Activated CD4-positive, CD25-positive, alpha-beta regulatory T cell (primary cell): ENCODE data around the gene GYPB.
"Not testable (repeated sequence)": the region's sequence is repeated elsewhere in the genome, so short reads cannot be mapped to it uniquely, and the experiment has no call there.

Experiments used
- DNase-seq, 4 experiments: peaks; one replicate each; lab custom pipeline; 2025; lab: John Stamatoyannopoulos, UW

GYPB gene

DNA sequence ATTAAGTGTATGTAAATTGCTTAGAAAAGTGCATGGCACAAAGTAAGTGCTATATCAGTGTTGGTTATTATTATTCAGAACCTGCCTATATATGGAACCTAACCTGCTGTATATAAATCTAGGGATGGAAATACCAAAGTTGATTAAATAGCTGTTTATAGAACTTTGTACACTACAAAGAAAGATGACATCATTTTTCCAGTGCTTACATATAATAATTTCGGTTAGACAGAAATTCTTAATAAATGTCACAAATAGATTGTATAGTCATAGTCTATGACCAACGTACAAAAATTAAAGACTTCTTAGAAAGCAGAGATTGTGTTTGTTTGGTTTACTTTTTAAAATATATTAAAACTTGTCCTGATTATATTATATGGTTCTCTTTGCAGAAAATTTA, 4.4 kb downstream of the GYPB start:
- no peak for DNase-seq

DNA sequence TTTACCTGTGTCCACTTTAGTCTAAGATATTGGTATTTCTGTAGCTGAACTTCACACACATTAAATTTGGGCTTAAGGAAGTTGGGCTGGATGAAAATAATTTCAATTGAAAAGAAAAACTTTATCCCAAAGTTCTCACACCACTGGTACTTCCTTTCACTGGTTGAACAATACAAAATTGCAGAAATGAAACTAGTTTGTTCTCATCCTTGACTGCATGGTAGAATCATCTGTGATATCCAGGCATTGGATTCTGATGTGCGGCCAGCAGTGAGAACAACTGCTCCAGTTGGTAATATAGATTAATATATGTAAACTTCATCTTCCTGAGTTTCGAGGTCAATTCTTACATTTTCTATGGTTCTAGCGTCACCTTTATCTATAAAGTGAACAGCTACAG, 10.6 kb downstream of the GYPB start:
- not testable (repeated sequence) for DNase-seq

DNA sequence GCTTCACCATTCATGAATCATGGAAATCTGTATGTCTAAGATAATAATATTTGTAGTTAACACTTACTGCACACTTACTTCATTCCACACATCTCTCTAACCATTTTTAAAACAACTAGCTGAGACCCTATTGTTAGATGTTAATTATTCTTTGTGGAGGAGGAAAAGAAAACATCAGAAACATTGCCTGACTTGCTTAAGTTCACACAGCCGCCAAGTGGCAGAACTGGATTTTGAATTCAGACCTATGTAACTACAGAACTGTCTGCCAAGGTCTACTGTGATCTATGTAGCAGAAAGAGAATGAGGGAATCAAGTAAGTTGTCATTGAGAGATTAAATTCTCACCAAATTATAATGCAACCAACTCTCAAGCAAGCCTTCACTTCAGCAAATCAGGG, 11.2 kb downstream of the GYPB start:
- not testable (repeated sequence) for DNase-seq

DNA sequence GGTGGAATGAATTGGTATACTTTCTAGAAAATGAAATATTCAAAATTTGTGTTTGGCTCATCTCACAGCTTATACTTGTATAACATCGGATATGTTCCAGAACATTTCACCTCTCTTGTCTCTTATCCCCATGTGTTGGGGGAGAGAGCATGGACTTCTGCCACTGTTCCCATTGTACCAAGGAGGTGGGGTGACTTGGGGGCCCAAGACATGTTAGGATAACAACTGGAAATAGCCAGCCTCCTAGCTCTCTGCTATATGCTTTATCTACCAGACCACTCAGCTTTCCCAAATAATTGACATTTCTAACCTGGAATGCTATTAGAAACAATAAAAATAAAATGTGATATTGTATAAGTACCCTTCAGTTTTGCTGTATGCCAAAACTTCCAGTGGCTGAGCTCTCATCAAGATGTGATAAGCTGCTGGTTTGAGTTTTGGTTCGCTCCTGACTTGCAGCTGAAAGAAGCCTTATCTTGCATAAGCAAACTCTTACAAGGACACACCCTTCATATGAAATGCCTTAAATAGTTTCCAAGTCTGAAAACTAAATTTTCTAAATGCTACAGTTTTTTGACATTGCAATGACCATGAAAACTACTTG, 12.9 kb downstream of the GYPB start:
- DNase-seq = not testable (repeated sequence)

DNA sequence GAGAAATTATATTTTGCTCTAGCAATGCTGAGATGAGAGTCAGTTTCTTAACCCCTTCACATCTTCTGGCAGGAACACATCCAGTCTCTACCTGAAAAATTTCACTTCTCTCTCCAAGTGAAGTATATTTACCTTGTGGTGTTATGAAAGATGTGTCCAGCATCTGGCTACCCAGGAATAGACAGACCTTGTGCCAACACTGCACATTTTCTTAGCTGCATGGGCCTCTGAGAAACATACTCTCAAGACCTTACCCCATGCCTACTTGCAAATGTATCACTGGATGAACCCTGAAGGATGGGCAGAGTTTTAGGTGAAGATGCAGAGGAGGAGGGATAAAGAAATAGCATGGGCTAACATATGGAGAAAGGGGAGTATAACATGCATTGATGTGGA, 13.6 kb downstream of the GYPB start:
- DNase-seq = not testable (repeated sequence)

DNA sequence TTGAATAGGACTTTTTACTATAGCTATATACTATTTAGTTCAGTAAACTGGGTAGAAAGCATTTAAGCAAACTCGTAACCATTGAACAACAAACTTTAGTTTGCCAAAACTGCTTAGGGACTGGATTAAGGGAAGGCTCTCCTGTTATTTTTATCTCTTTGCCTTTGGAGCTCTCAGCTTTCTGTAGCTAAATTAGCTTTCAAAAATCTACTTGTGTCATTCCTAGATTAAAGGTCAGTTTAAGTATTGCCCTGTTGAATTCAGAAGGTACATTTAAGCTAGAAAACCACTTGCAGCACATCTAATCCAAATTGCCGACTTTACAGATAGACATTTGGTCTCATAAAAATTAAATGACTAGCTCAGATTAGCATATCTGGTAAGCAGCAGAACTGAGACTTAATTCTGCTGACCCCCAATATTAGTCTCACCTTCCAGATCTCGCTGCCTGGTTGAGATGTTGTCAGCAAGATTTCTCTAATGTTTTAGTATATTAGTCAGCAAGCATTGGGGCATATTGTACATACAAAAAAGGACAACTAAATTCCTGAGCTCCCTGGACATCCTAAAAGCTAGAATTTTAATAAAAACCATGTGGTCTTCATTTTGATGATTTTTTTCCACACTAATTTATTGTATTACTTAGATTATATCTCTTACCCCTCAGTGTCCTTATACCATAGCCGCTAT, 14.2 kb downstream of the GYPB start:
- DNase-seq = not testable (repeated sequence)

DNA sequence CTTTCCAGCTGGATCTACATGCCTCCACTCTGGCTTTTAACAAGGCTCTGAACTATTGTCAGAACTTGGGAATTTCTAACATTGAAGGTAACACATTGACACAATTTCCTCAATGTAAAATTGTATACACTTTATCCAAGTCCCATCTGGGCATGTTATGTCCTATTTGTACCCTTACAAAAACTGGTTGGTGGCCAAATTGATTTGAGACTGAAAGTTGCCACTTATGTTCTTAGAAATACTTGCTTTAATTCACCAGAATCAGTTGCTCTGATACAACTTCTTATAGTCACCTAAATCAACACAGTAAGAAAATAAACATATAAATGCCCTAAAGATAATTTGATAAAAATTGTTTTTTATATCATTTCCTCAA, 15.3 kb downstream of the GYPB start:
- not testable (repeated sequence) for DNase-seq

DNA sequence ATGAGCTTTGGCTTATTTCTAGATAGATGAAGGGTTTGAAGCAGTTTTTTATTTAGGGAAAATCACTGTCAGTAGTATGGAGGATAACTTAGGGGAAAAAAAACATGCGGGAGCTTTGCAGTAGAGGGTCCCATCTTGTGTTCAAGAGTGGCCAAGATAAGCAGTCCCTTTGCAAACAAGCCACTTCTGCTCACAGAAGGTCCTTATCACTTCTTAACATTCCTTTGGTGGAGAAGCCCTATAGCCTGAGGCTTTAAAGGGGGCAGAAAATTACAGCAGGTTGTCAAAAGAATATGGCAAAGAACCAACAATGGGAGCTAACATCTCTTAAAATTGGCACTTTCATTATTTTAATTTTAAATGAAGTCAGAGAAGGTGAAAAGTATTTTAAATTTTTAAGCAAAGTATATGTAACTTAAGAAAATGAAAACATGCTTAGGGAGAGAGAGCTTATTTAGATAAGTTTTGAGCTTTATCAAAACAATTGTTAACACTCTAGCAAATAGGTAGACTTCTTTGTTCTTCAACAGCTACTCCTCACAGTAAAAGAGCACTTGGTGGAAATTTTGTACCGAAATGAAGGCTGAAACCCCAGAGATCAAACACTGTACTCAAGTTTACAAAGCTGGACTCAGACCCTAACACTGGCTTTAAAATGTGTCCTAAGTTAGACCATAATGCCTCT, 15.8 kb downstream of the GYPB start:
- DNase-seq = not testable (repeated sequence)

DNA sequence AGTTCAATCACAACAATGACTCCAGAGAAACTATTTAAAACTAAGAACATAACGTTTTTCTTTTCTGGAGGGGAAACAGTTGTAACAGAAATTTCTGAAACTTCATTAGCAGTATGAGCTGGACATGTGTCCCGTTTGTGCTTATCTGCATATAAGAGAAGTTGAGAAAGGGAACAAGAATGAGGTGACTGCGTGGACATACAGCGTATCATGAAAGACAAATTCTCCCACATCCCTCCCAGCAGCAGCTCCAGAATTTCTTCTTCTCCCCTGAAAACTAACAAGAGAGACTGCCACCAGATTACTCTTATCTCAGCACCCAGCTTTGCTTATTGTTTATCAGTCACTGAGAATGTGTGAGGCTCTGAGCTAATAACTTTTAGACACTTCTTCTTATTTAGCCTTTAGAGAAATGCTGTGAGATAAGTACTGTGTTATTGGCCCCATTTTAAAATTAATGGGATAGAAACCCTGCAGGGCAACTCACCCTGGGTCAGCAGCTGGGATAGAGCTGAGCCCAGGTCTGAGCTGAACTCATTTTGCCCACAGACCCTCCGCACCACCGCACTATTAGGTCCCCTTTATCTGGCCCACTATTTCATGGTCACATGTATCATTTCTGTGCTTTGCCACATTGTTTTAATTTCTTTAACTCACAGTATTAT, 18.7 kb downstream of the GYPB start:
- not testable (repeated sequence) for DNase-seq

DNA sequence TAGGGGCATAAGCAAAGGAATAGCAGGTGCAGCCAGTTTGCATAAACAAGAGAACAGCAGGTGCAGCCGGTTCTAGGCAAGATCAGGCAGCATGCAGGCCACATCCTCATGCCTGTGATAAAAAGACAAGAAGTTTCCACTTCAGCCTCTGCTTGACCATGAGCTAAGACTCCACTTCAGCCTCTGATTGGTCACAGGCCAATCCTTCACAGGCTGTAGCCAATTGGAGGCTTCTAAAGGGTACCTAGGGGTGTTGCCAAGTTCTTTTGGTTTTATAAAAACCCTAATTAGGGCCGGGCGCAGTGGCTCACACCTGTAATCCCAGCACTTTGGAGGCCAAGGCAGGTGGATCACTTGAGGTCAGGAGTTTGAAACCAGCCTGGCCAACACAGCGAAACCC, 23.0 kb downstream of the GYPB start:
- not testable (repeated sequence) for DNase-seq

DNA sequence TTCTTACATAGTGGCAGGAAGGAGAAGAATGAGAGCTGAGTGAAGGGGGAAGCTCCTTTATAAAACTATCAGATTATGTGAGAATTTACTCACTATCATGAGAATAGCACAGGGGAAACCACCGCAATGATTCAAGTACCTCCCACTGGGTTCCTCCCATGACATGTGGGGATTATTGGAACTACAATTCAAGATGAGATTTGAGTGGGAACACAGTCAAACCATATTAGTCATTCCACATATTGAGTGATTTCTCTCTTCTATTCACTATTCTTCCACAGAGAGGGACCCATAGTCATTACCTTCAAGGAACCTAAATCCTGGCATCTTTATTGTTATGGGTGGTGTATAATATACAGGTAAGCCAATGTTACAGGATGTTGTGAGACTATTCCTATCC, 27.4 kb downstream of the GYPB start:
- DNase-seq = not testable (repeated sequence)

DNA sequence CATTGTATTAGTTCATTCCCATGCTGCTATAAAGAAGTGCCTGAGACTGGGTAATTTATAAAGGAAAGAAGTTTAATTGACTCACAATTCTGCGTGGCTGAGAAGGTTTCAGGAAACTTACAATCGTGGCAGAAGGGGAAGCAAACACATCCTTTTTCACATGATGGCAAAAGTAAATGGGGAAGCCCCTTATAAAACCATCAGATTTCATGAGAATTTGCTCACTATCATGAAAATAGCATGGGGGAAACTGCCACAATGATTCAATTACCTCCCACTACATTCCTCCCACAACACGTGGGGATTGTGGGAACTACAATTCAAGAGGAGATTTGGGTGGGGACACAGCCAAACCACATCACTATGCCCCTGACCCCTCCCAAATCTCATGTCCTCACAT, 28.5 kb downstream of the GYPB start:
- not testable (repeated sequence) for DNase-seq

DNA sequence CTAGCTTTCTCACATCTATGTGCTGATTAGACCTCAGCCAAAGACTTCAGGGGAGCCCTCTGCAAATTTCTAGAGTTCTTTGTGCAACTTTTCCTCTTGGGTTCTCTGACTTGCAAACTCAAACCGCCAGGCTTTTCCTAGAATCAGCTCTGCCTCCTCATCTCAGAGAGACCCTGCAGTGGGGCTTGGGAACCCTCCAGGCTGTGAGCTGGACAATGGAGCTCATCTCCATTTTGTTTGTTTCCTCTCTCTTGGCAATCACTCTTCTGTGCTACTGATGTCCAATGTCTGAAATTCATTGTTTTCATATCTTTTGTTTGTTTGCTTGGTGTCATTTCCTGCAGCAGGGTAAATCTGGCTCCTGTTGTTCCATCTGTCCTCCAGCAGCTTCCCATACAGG, 33.0 kb downstream of the GYPB start:
- no peak for DNase-seq

DNA sequence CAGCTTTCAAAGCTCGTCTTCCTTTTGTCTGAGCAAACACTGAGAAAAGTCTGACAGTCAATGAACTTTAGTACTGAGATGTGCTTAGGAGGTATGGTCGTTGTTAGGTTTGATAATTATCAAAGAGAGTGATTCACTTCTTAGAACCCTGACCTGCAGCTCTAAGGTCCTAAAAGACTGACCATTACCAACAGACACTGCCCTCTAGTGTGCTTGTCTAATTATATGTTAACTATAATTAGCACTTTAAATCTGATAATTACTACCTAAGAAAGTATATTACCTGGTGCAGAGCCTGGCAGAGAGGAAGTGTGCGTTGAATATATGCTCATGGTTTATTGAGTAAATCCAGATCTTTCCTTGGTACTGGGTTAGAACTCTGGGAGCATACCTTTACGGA, 38.4 kb downstream of the GYPB start:
- not testable (repeated sequence) for DNase-seq

DNA sequence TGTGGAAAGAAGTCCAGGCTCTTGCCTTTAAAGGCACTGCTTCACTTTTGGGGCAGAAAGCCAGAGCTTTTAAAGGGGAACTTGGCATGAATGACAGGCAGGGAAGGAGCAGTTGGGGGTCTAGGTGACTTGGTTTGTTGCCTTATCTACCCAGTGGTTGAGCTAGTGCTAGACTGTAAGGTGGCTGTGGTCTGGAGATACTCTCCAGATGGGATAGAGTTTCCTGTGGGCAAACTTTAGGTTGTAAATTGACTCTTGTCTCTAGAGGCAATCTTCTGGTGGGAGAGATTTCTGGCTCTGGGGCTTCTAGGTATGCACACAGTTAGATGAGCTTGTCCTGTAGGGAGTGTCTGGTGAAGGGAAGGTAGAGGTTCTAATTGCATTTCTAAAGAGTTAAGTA, 43.7 kb downstream of the GYPB start:
- not testable (repeated sequence) for DNase-seq

DNA sequence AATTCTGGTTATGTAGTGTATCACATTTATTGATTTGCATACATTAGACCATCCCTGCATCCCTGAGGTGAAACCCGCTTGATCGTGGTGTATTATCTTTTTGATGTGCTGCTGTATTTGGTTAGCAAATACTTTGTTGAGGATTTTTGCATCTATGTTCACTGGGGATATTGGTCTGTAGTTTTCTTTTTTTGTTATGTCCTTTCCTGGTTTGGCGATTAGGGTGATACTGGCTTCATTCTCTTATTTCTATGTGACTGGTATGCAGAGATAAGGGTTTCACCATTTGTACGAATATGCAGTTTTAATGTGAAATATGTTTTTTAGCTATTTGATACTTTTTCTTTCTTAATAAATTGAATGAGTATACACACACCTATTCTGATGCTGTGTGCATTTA, 45.2 kb downstream of the GYPB start:
- DNase-seq = not testable (repeated sequence)

DNA sequence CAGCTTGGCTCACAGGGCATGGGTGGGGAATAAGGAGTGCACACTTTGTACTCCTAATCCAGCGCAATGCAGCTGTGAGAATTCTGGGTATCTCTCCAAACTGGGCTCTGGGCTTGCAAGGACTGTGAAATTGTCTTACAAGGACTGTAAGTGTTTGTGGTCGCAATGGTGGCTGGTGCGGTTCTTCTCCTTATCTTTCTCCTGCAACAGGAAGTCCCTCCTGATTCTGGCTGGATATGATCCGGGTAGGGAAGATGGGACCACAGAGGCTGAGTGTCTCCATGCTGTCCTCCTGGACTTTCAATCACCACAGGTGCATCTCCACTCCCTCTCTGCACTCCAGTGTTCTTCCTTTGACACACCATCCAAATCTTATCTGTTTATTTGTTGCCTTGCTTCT, 58.1 kb downstream of the GYPB start:
- DNase-seq = no peak

DNA sequence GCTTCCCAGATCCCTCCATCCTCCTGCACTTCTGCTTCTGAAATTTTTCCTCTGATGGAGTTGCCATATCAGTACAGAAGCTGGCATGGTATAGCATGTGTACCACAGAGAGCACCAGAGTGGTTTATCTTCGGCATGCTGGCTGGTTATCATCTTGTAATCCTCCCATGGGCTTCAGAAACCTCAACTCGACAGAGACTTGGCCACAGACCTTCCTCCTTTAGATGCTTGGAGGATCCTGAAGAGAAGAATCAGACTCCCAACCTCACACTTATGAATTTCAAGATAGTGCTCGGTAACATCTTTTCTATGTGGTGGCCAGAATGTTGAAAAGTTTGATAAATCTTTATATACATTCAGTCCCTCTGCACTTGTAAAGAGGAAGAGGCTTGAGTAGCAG, 63.9 kb downstream of the GYPB start:
- DNase-seq = not testable (repeated sequence)

DNA sequence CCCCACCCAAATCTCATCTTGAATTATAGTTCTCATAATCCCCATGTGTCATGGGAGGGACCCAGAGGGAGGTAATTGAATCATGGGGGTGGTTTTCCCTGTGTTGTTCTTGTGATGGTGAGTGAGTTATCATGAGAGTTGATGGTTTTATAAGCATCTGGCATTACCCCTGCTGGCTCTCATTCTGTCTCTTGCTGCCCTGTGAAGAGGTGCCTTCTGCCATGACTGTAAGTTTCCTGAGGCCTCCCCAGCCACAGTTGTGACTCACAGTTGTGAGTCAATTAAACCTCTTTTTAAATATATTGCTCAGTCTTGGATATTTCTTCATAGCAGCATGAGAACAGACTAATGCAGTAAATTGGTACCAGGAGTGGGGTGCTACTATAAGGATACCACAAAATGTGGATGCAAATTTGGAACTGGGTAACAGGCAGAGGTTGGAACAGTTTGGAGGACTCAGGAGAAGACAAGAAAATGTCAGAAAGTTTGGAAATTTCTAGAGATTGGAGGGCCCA, 67.7 kb downstream of the GYPB start:
- DNase-seq = not testable (repeated sequence)

DNA sequence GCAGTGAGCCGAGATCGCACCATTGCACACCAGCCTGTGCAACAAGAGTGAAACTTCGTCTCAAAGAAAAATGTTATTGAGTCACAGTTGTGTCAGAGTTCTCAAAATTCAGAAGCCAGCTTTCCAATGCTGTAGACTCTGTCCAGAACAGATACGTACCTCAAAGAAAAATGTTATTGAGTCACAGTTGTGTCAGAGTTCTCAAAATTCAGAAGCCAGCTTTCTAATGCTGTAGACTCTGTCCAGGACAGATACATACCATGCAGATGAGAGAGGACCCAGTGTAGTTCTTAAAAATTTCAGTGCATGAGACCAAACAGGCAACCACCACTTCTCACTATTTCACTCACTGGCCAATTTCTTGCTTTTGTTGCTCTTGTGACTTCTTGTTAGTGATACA, 68.2 kb downstream of the GYPB start:
- not testable (repeated sequence) for DNase-seq

DNA sequence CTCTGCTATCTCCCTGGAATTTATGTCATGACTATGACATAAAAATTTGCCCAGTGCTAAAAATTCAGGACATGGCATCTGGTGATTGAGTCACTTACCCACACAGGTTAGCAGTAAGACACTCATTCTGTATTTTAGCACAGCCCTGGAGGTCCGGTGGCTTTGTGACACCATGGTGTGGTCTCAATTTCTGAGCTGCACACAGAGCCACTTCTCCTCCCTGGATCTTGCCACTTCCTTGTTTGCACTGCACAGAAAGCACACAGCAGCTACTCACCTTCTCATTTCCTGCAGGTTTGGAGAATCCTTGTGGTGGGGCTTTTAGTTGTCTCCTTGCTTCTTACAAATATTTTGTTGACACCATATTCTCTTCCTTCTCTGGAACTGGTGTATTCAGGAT, 69.0 kb downstream of the GYPB start:
- not testable (repeated sequence) for DNase-seq

DNA sequence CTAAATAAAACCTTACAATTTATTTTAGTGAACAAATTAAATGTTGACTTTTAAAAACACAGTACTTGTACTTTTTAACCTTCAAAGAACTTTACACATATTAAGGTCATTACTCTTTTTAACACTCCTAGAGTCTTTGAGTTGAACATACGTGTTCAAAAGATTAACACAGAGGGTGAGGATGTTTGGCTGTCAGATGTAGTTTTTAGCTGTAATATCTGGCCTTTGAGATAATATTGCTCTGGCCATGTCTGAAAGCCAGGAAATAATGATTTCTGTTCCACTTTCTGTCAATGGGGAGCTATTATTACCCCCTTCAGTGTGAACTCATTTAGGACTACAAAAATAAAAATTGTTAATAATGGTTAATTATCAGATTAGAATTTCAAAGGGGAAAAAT, 71.7 kb downstream of the GYPB start:
- DNase-seq = not testable (repeated sequence)
